ENCODE measurements around the gene CASP8AP2. TPM values are rescaled to one million over a fixed set of nuclear protein-coding genes. Genes with fewer than 3 reads are reported as not detected.

The CASP8AP2 gene
- total RNA-seq, 1 donor from 2014 or later, result 9.5 TPM

DNA sequence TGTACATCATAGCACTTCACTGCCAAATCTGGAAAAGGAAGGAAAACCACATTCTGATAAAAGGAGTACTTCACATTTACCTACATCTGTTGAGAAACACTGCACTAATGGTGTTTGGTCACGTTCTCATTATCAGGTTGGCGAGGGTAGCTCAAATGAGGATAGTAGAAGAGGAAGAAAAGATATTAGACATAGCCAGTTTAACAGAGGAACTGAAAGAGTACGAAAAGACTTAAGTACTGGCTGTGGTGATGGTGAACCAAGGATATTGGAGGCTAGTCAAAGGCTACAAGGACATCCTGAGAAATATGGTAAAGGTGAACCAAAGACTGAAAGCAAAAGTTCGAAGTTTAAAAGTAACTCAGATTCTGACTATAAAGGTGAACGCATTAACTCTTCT lies 32.6 kb downstream of the CASP8AP2 start:
- Histone ChIP-seq H3K4me3 (ENCODE audit: low read depth, low read length) (no peak overlapping the region), H3K27me3 (ENCODE audit: control insufficient read depth, insufficient read depth, low read length) (no peaks in the 10 kb centered on the region), H3K36me3 (ENCODE audit: control insufficient read depth, insufficient read depth, low read length) (no peaks in the 10 kb centered on the region)
- TF ChIP-seq, protein P1, sequence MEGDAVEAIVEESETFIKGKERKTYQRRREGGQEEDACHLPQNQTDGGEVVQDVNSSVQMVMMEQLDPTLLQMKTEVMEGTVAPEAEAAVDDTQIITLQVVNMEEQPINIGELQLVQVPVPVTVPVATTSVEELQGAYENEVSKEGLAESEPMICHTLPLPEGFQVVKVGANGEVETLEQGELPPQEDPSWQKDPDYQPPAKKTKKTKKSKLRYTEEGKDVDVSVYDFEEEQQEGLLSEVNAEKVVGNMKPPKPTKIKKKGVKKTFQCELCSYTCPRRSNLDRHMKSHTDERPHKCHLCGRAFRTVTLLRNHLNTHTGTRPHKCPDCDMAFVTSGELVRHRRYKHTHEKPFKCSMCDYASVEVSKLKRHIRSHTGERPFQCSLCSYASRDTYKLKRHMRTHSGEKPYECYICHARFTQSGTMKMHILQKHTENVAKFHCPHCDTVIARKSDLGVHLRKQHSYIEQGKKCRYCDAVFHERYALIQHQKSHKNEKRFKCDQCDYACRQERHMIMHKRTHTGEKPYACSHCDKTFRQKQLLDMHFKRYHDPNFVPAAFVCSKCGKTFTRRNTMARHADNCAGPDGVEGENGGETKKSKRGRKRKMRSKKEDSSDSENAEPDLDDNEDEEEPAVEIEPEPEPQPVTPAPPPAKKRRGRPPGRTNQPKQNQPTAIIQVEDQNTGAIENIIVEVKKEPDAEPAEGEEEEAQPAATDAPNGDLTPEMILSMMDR (IDR thresholded peaks at IDR 0.05; ENCODE audit: insufficient read depth, low read length, poor library complexity, severe bottlenecking), result no peak
- DNase-seq (ENCODE audit: low read depth), result no peak

DNA sequence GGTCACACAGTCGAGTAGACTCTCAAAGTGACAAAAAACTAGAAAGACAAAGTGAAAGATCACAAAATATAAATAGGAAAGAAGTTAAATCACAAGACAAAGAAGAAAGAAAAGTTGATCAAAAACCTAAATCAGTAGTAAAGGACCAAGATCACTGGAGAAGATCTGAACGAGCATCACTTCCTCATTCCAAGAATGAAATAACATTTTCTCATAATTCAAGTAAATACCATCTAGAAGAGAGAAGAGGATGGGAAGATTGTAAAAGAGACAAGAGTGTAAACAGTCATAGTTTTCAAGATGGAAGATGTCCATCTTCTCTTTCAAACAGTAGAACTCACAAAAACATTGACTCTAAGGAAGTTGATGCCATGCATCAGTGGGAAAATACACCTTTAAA lies 33.0 kb downstream of the CASP8AP2 start:
- no peaks in the 10 kb centered on the region for H3K36me3 ChIP-seq (ENCODE audit: control insufficient read depth, insufficient read depth, low read length)
- no peak overlapping the region for H3K4me3 ChIP-seq (ENCODE audit: low read depth, low read length)
- DNase-seq (ENCODE audit: low read depth), result no peak
- H3K27me3 ChIP-seq (ENCODE audit: control insufficient read depth, insufficient read depth, low read length), result no peaks in the 10 kb centered on the region
- TF ChIP-seq, protein P1 (IDR thresholded peaks at IDR 0.05; ENCODE audit: insufficient read depth, low read length, poor library complexity, severe bottlenecking), result no peak

DNA sequence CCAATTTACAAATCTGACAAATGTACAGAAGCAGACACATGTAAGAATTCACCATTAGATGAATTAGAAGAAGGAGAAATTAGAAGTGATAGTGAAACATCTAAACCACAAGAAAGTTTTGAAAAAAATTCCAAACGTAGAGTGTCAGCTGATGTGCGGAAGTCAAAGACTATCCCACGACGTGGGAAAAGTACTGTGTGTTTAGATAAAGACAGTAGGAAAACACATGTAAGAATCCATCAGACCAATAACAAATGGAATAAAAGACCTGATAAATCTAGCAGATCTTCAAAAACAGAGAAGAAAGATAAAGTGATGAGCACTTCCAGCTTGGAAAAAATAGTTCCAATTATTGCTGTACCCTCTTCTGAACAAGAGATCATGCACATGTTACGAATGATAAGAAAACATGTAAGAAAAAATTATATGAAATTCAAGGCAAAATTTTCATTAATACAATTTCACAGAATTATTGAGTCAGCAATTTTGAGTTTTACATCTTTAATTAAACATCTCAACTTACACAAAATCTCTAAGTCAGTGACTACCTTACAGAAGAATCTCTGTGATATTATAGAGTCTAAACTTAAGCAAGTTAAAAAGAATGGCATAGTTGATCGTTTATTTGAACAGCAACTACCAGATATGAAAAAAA lies 36.5 kb downstream of the CASP8AP2 start:
- Histone ChIP-seq H3K4me3 (ENCODE audit: low read depth, low read length) (no peak overlapping the region), H3K36me3 (ENCODE audit: control insufficient read depth, insufficient read depth, low read length) (no peaks in the 10 kb centered on the region), H3K27me3 (ENCODE audit: control insufficient read depth, insufficient read depth, low read length) (no peaks in the 10 kb centered on the region)
- TF ChIP-seq, protein P1 (IDR thresholded peaks at IDR 0.05; ENCODE audit: insufficient read depth, low read length, poor library complexity, severe bottlenecking), result no peak
- no peak for DNase-seq (ENCODE audit: low read depth)

DNA sequence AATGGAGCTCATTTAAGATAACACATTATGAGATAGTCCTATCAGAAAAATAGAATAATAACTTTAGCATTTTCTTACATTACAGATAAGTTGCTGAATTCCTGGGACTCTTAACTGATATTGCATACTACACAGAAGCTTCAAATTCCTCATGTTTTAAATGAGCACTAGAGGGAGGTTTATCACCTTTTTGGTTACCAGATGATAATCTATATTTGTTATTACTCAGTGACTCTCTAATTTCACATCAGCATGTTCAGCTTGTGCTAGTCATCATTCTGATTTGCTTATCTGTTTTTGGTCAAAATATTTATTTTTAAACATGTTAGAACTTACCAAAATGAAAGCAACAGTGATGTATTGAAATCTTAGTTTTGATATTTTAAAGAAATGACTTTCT lies 44.0 kb downstream of the CASP8AP2 start:
- Histone ChIP-seq H3K27me3 (ENCODE audit: control insufficient read depth, insufficient read depth, low read length) (no peaks in the 10 kb centered on the region), H3K4me3 (ENCODE audit: low read depth, low read length) (no peak overlapping the region), H3K36me3 (ENCODE audit: control insufficient read depth, insufficient read depth, low read length) (no peaks in the 10 kb centered on the region)
- DNase-seq (ENCODE audit: low read depth), result no peak
- TF ChIP-seq, protein P1 (IDR thresholded peaks at IDR 0.05; ENCODE audit: insufficient read depth, low read length, poor library complexity, severe bottlenecking), result no peak

DNA sequence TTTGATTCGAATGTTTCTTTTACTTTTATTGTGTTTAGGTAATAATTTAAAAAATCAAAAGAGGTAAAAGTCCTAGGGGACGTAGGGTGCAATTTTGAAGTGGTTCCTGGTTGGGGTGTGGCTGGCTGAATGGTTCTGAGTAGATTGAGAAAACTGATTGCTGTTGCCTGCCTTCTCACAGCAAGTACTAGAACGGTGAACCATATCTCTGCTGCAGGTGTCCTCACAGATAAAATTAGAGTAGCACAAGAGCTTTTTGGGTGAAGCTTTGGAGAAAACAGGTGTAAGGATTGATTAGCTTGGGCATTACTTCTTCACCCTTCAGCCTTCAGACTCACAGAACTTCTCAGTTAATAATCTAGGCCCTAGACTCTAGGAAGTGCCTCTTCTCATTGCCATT lies 44.8 kb downstream of the CASP8AP2 start:
- no peak for DNase-seq (ENCODE audit: low read depth)
- Histone ChIP-seq H3K4me3 (ENCODE audit: low read depth, low read length) (no peak overlapping the region), H3K27me3 (ENCODE audit: control insufficient read depth, insufficient read depth, low read length) (no peaks in the 10 kb centered on the region), H3K36me3 (ENCODE audit: control insufficient read depth, insufficient read depth, low read length) (no peaks in the 10 kb centered on the region)
- TF ChIP-seq, protein P1 (IDR thresholded peaks at IDR 0.05; ENCODE audit: insufficient read depth, low read length, poor library complexity, severe bottlenecking), result no peak

All from kidney epithelial cell (primary cell).